Right lobe of liver (tissue), 4 donors: ENCODE data around the gene SULT1C4.
"Not testable (repeated sequence)": the region's sequence is repeated elsewhere in the genome, so short reads cannot be mapped to it uniquely, and the experiment has no call there.

ENCODE experiments used
- POLR2A ChIP-seq: fragments of 450-650 bp; IDR thresholded peaks from one replicate; pipeline ENCODE4 v1.6.1; 2017; ENCODE audit warnings: antibody characterized with exemption, mild to moderate bottlenecking
- TF ChIP-seq, protein P1 (sequence below), 4 donors: fragments of 200-600 bp in 3 of 4; fragments of 450-650 bp in 1 of 4; IDR thresholded peaks; one replicate each; pipeline versions ENCODE4 v1.5.1 to v1.8.0; 2016 to 2022; ENCODE audit warnings: antibody characterized with exemption in 4 of 4, mild to moderate bottlenecking in 2 of 4
- donor health status: DM: no; HTN: no; CAD: no.
- donor health status: DM: no; HTN: no; CAD: no.
- donor health status: DM: no; HTN: yes; CAD: no.

DNA sequence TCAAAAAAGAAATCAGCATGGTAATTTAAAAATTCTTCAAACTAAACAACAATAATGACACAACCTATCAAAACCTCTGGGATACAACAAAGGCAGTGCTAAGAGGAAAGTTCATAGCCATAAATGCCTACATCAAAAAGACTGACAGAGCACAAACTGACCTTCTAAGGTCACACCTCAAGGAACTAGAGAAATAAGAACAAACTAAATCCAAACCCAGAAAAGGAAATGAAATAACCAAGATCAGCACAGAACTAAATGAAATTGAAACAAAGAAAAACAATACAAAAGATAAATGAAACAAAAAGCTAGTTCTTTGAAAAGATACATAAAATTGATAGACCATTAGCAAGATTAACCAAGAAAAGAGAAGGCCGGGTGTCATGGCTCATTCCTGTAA is 18.4 kb upstream of the SULT1C4 start:
- TF ChIP-seq, protein P1, sequence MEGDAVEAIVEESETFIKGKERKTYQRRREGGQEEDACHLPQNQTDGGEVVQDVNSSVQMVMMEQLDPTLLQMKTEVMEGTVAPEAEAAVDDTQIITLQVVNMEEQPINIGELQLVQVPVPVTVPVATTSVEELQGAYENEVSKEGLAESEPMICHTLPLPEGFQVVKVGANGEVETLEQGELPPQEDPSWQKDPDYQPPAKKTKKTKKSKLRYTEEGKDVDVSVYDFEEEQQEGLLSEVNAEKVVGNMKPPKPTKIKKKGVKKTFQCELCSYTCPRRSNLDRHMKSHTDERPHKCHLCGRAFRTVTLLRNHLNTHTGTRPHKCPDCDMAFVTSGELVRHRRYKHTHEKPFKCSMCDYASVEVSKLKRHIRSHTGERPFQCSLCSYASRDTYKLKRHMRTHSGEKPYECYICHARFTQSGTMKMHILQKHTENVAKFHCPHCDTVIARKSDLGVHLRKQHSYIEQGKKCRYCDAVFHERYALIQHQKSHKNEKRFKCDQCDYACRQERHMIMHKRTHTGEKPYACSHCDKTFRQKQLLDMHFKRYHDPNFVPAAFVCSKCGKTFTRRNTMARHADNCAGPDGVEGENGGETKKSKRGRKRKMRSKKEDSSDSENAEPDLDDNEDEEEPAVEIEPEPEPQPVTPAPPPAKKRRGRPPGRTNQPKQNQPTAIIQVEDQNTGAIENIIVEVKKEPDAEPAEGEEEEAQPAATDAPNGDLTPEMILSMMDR (IDR thresholded peaks at IDR 0.05), result not testable (repeated sequence)
- not testable (repeated sequence) for TF ChIP-seq POLR2A
